Endodermal cell (in vitro differentiated cells): Measurements from ENCODE around the gene ZBTB46. TPM values are rescaled to one million over a fixed set of nuclear protein-coding genes. Genes with fewer than 3 reads are reported as not detected.

Experiments
- DNase-seq: peaks from one replicate; pipeline ENCODE4 v3.0.0-alpha.2; 2017
- H3K27ac ChIP-seq: 2 replicates; pipeline ENCODE4 v1.5.1; 2013; ENCODE audit warnings: mild to moderate bottlenecking, low read depth, low read length, moderate library complexity
- H3K27me3 ChIP-seq: 2 replicates; pipeline ENCODE4 v1.6.1; 2013; ENCODE audit warnings: mild to moderate bottlenecking, low read length, moderate library complexity; ENCODE audit not compliant: insufficient read depth, control insufficient read depth, poor library complexity, severe bottlenecking
- H3K36me3 ChIP-seq: 2 replicates; pipeline ENCODE4 v1.7.0; 2013; ENCODE audit warnings: mild to moderate bottlenecking, low read length, moderate library complexity; ENCODE audit not compliant: control insufficient read depth, insufficient read depth
- H3K4me1 ChIP-seq: one replicate; pipeline ENCODE4 v1.7.0; 2013; ENCODE audit warnings: low read length; ENCODE audit not compliant: control insufficient read depth, insufficient read depth
- H3K4me3 ChIP-seq: 2 replicates; pipeline ENCODE4 v1.5.1; 2013; ENCODE audit warnings: mild to moderate bottlenecking, low read length, moderate library complexity
- H3K9ac ChIP-seq: 2 replicates; pipeline ENCODE4 v1.6.1; 2013; ENCODE audit warnings: mild to moderate bottlenecking, low read length, moderate library complexity; ENCODE audit not compliant: poor library complexity, severe bottlenecking; ENCODE audit errors: extremely low read depth
- H3K9me3 ChIP-seq: 2 replicates; pipeline ENCODE4 v1.6.1; 2013; ENCODE audit warnings: mild to moderate bottlenecking, low read length, moderate library complexity; ENCODE audit not compliant: control insufficient read depth
- H3K27ac Mint-ChIP-seq: 2 replicates; pipeline ENCODE4 v1.8.0; 2020; ENCODE audit warnings: mixed read lengths
- H3K27me3 Mint-ChIP-seq: 2 replicates; pipeline ENCODE4 v1.8.0; 2021; ENCODE audit warnings: mild to moderate bottlenecking, mixed read lengths; ENCODE audit not compliant: insufficient read depth
- H3K36me3 Mint-ChIP-seq: 2 replicates; pipeline ENCODE4 v1.8.0; 2020; ENCODE audit warnings: low read depth, mixed read lengths
- H3K4me1 Mint-ChIP-seq: 2 replicates; pipeline ENCODE4 v1.8.0; 2020; ENCODE audit warnings: mixed read lengths
- H3K4me3 Mint-ChIP-seq: 2 replicates; pipeline ENCODE4 v1.8.0; 2020; ENCODE audit warnings: mild to moderate bottlenecking, moderate library complexity, mixed read lengths
- H3K9me3 Mint-ChIP-seq: 2 replicates; pipeline ENCODE4 v1.8.0; 2020; ENCODE audit warnings: mild to moderate bottlenecking, mixed read lengths
- WGBS, 2 experiments: methylation state at CpG; one replicate each; pipeline versions ENCODE4 v1.1.5 to v1.1.7; 2013; ENCODE audit warnings: missing lambda C conversion rate in 2 of 2, mixed read lengths in 1 of 2; ENCODE audit not compliant: insufficient coverage in 1 of 2, insufficient read length in 1 of 2; 5-methylcytosine and 5-hydroxymethylcytosine counted together
- total RNA-seq, 2 donors: library from RNA; stranded (reverse); fragmentation: NEBNext Ultra II Directional in 1 of 2; extraction: Animal tissue kit (Norgen Biotek cat#: 25700) in 1 of 2; gene quantifications; 2 replicates in 1 of 2; 3 replicates in 1 of 2; pipeline ENCODE4 v1.2.1, GENCODE V29; 2021
- TF ChIP-seq, protein P1 (sequence below): fragments of 200-600 bp; sonication (generic); conservative IDR thresholded peaks from 2 replicates; pipeline ENCODE4 v1.5.0; 2021; ENCODE audit warnings: antibody characterized with exemption, mild to moderate bottlenecking

ZBTB46 gene
- total RNA-seq, 2 donors from 2014 or later, result 24.9 to 25.9 TPM

GRCh38 chr20:63704749-63705117 lies 126.3 kb downstream of the ZBTB46 start:
- H3K4me3 Mint-ChIP-seq, result no peak overlapping the region
- 86 to 90% methylated on average over 6 of the region's 6 CpGs for WGBS, 2 experiments

DNA sequence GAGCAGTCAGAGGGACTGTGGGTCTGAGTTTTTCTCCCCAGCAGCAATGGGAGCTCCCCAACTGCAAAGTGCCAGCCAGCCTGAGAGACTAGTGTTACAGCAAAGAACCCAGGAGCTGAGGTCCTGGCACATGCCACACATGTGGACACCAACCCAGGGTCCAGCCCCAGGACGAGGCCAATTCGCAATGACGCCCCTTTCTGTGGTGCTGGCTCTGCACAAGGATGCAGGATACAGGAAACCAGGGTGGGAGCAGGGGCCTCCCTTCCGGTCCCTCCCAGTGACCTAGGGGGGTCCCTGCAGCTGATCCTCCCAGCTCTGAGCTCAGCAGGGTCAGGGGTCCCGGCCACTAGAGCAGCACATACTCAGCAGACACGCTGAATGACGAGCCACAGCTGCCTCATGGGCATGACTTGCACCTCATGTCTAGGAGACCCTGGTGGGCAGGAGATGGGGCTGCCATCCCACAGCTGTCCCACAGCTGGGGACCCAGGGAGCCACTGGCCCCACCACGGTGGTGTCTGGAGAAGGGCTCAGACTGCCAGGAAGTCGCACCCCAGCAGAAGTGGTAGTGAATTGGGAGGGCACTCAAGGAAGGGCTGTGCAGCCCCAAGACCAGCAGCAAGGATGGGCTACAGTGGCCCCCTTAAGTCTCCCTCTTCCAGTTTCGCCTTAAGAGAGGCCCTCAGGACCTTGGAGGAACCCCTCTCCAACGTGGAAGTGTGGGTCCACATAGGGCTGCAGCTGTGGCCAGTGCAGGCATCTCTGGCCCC lies 126.9 kb downstream of the ZBTB46 start:
- Histone ChIP-seq H3K9me3 (no peaks in the 10 kb centered on the region), H3K9ac (no peak overlapping the region), H3K4me3 (no peak overlapping the region), H3K4me1 (peaks cover 11% of the 10 kb centered on the region), H3K36me3 (peaks cover 25% of the 10 kb centered on the region), H3K27ac (no peak overlapping the region), H3K27me3 (no peaks in the 10 kb centered on the region)
- H3K4me3 Mint-ChIP-seq, result no peak overlapping the region
- no peak overlapping the region for H3K27ac Mint-ChIP-seq
- 94 to 96% methylated on average over 10 to 11 of the region's 11 CpGs for WGBS, 2 experiments
- TF ChIP-seq, protein P1, sequence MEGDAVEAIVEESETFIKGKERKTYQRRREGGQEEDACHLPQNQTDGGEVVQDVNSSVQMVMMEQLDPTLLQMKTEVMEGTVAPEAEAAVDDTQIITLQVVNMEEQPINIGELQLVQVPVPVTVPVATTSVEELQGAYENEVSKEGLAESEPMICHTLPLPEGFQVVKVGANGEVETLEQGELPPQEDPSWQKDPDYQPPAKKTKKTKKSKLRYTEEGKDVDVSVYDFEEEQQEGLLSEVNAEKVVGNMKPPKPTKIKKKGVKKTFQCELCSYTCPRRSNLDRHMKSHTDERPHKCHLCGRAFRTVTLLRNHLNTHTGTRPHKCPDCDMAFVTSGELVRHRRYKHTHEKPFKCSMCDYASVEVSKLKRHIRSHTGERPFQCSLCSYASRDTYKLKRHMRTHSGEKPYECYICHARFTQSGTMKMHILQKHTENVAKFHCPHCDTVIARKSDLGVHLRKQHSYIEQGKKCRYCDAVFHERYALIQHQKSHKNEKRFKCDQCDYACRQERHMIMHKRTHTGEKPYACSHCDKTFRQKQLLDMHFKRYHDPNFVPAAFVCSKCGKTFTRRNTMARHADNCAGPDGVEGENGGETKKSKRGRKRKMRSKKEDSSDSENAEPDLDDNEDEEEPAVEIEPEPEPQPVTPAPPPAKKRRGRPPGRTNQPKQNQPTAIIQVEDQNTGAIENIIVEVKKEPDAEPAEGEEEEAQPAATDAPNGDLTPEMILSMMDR, result no peak
- H3K27me3 Mint-ChIP-seq, result no peaks in the 10 kb centered on the region
- DNase-seq, result no peak
- peaks cover 9% of the 10 kb centered on the region for H3K4me1 Mint-ChIP-seq
- H3K36me3 Mint-ChIP-seq, result peaks cover 31% of the 10 kb centered on the region
- no peaks in the 10 kb centered on the region for H3K9me3 Mint-ChIP-seq

More at GRCh38 chr20:63704749-63705117, 126.3 kb downstream of the ZBTB46 start:
- H3K9ac ChIP-seq, result no peak overlapping the region
- H3K4me1 ChIP-seq, result peaks cover 12% of the 10 kb centered on the region
- no peak overlapping the region for H3K4me3 ChIP-seq
- peaks cover 35% of the 10 kb centered on the region for H3K36me3 Mint-ChIP-seq
- no peak for DNase-seq
- no peak overlapping the region for H3K27ac Mint-ChIP-seq
- peaks cover 9% of the 10 kb centered on the region for H3K4me1 Mint-ChIP-seq
- TF ChIP-seq, protein P1, result no peak
- H3K27me3 ChIP-seq, result no peaks in the 10 kb centered on the region
- no peaks in the 10 kb centered on the region for H3K9me3 ChIP-seq
- H3K9me3 Mint-ChIP-seq, result no peaks in the 10 kb centered on the region
- H3K27me3 Mint-ChIP-seq, result no peaks in the 10 kb centered on the region
- H3K36me3 ChIP-seq, result peaks cover 29% of the 10 kb centered on the region
- H3K27ac ChIP-seq, result no peak overlapping the region

GRCh38 chr20:63703471-63703975 lies 127.5 kb downstream of the ZBTB46 start:
- Mint-ChIP-seq H3K27ac (no peak overlapping the region), H3K36me3 (peaks cover 26% of the 10 kb centered on the region), H3K4me3 (no peak overlapping the region), H3K9me3 (no peaks in the 10 kb centered on the region), H3K27me3 (no peaks in the 10 kb centered on the region), H3K4me1 (peaks cover 6% of the 10 kb centered on the region)
- peaks cover 24% of the 10 kb centered on the region for H3K36me3 ChIP-seq
- peaks cover 5% of the 10 kb centered on the region for H3K4me1 ChIP-seq
- no peak overlapping the region for H3K4me3 ChIP-seq
- TF ChIP-seq, protein P1, result no peak
- no peak overlapping the region for H3K9ac ChIP-seq
- no peak for DNase-seq
- H3K27me3 ChIP-seq, result no peaks in the 10 kb centered on the region
- no peak overlapping the region for H3K27ac ChIP-seq
- no peaks in the 10 kb centered on the region for H3K9me3 ChIP-seq
- WGBS, 2 experiments, result 93 to 98% methylated on average over 11 to 15 of the region's 15 CpGs
